Endothelial cell of umbilical vein (primary cell): Measurements from ENCODE around the gene KCNMA1. TPM values are rescaled to one million over a fixed set of nuclear protein-coding genes. Genes with fewer than 3 reads are reported as not detected.
A peak's percentile ranks its signal among the peaks of the same experiment; 100 is the strongest.

Source experiments
- BruUV-seq: library from RNA; stranded (reverse); fragments of 400-500 nt; replicated peaks from 2 replicates; lab custom pipeline; 2021; lab: Mats Ljungman, UMichigan
- CTCF ChIA-PET: fragments of 300-600, 350-600 bp; sonication (Branson Sonifier 250); formaldehyde crosslinking; loops from one replicate; lab custom pipeline; 2021; ENCODE audit warnings: antibody characterized with exemption, inconsistent platforms; lab: Charles Lee
- POLR2A ChIA-PET: fragments of 300-600, 350-600 bp; sonication (Branson Sonifier 250); formaldehyde crosslinking; loops from one replicate; lab custom pipeline; 2021; ENCODE audit warnings: antibody characterized with exemption, inconsistent platforms; lab: Charles Lee
- DNase-seq: peaks from one replicate; pipeline ENCODE4 v3.0.0-alpha.2; 2011; ENCODE audit warnings: low read depth, low spot score
- FAIRE-seq: peaks from 2 replicates; lab custom pipeline; 2011; peaks lifted over from hg19 to GRCh38; lab: Jason Lieb, UNC
- H2AFZ ChIP-seq: 2 replicates; pipeline ENCODE4 v1.6.0; 2012; ENCODE audit warnings: low read depth, low read length, control low read depth, inconsistent platforms
- H3K27ac ChIP-seq: 2 replicates; pipeline ENCODE4 v1.5.1; 2011; ENCODE audit warnings: low read depth, mild to moderate bottlenecking, control low read depth, low read length, moderate library complexity; ENCODE audit not compliant: insufficient read depth
- H3K27me3 ChIP-seq, 2 experiments: 2 replicates each; pipeline versions ENCODE4 v1.6.0 to v1.6.1; 2011; ENCODE audit warnings: low read length in 2 of 2, mixed read lengths in 1 of 2; ENCODE audit not compliant: control insufficient read depth in 2 of 2, insufficient read depth in 2 of 2
- H3K36me3 ChIP-seq, 2 experiments: 2 replicates in 1 of 2; 3 replicates in 1 of 2; pipeline ENCODE4 v1.5.1; 2011; ENCODE audit warnings: low read length in 2 of 2, mild to moderate bottlenecking in 1 of 2, moderate library complexity in 1 of 2; ENCODE audit not compliant: control insufficient read depth in 2 of 2, insufficient read depth in 2 of 2; ENCODE audit errors: extremely low read depth in 1 of 2
- H3K4me1 ChIP-seq: 3 replicates; pipeline ENCODE4 v1.5.1; 2011; ENCODE audit warnings: mild to moderate bottlenecking, low read length; ENCODE audit not compliant: control insufficient read depth, insufficient read depth; ENCODE audit errors: extremely low read depth
- H3K4me2 ChIP-seq: 2 replicates; pipeline ENCODE4 v1.6.1; 2011; ENCODE audit warnings: low read length, control low read depth, mixed read lengths; ENCODE audit not compliant: insufficient read depth
- H3K4me3 ChIP-seq, 3 experiments: fragments of 200-600 bp in 1 of 3; sonication (generic), shearing (Covaris generic) in 1 of 3; replicated peaks in 1 of 3; 2 replicates each; pipeline ENCODE4 v1.5.1; 2011 to 2016; ENCODE audit warnings: control low read depth in 3 of 3, low read length in 3 of 3, mild to moderate bottlenecking in 2 of 3, inconsistent platforms in 1 of 3, low read depth in 1 of 3, moderate library complexity in 1 of 3; ENCODE audit not compliant: insufficient read depth in 1 of 3
- H3K79me2 ChIP-seq: 2 replicates; pipeline ENCODE4 v1.6.0; 2012; ENCODE audit warnings: low read length, inconsistent platforms; ENCODE audit not compliant: control insufficient read depth, insufficient read depth
- H3K9ac ChIP-seq: replicated peaks from 2 replicates; pipeline ENCODE3; 2011; ENCODE audit warnings: low read length, control low read depth; ENCODE audit not compliant: insufficient read depth; ENCODE audit errors: extremely low read depth
- H3K9me1 ChIP-seq: replicated peaks from 3 replicates; pipeline ENCODE4 v1.6.0; 2011; ENCODE audit warnings: mild to moderate bottlenecking, low read length; ENCODE audit not compliant: control insufficient read depth, insufficient read depth; ENCODE audit errors: extremely low read depth
- H3K9me3 ChIP-seq: replicated peaks from 2 replicates; pipeline ENCODE4 v1.5.1; 2012; ENCODE audit warnings: low read length, inconsistent platforms; ENCODE audit not compliant: control insufficient read depth, insufficient read depth
- H4K20me1 ChIP-seq: replicated peaks from 2 replicates; pipeline ENCODE3; 2011; ENCODE audit warnings: mild to moderate bottlenecking, low read length; ENCODE audit not compliant: control insufficient read depth, insufficient read depth; ENCODE audit errors: extremely low read depth
- EZH2 ChIP-seq: IDR thresholded peaks from 2 replicates; pipeline ENCODE4 v1.6.1; 2012; ENCODE audit warnings: borderline replicate concordance, low read depth, mild to moderate bottlenecking, moderate library complexity, low read length, inconsistent platforms; ENCODE audit not compliant: severe bottlenecking
- FOS ChIP-seq: IDR thresholded peaks from 2 replicates; pipeline ENCODE4 v1.6.1; 2011; ENCODE audit warnings: mild to moderate bottlenecking, low read length, moderate library complexity, borderline replicate concordance; ENCODE audit not compliant: insufficient read depth
- GATA2 ChIP-seq: IDR thresholded peaks from 2 replicates; pipeline ENCODE4 v1.7.0; 2011; ENCODE audit warnings: low read depth, mild to moderate bottlenecking, moderate library complexity, mixed read lengths, low read length; ENCODE audit not compliant: insufficient read length, insufficient read depth
- JUN ChIP-seq: IDR thresholded peaks from 2 replicates; pipeline ENCODE4 v1.6.1; 2011; ENCODE audit warnings: borderline replicate concordance, low read depth; ENCODE audit not compliant: insufficient read length, insufficient read depth
- MAX ChIP-seq: IDR thresholded peaks from 2 replicates; pipeline ENCODE4 v1.6.1; 2011; ENCODE audit not compliant: insufficient read depth, insufficient read length
- MYC ChIP-seq: IDR thresholded peaks from one replicate; pipeline ENCODE4 v1.6.1; 2011; ENCODE audit warnings: mild to moderate bottlenecking, low read depth, low read length
- POLR2A ChIP-seq: IDR thresholded peaks from 2 replicates; pipeline ENCODE4 v1.6.1; 2012; ENCODE audit warnings: low read depth, mild to moderate bottlenecking, control low read depth, low read length
- POLR2AphosphoS5 ChIP-seq: IDR thresholded peaks from 2 replicates; pipeline ENCODE4 v1.6.1; 2012; ENCODE audit warnings: low read depth, mild to moderate bottlenecking, control low read depth, low read length, moderate library complexity; ENCODE audit not compliant: insufficient read depth
- dilution Hi-C: fragments of 300-500 bp; cut with MboI; formaldehyde crosslinking; loops from one replicate; pipeline ENCODE4 v1.15.0; 2019; ENCODE audit warnings: low sequenced_read_pairs; ENCODE audit not compliant: extremely low pct_ligation_motif_present
- intact Hi-C: fragments of 100-400 bp; cut with micrococcal nuclease; formaldehyde crosslinking; loops from one replicate; pipeline ENCODE4 v1.10.0; 2022
- polyA plus RNA-seq, 4 experiments: library from polyadenylated mRNA; depleted of rRNA in 3 of 4; stranded (reverse) in 3 of 4; unstranded in 1 of 4; fragments of >200 nt; gene quantifications; 2 replicates each; pipeline versions ENCODE4 v1.2.1 to v1.2.3, GENCODE V29; 2011 to 2012; ENCODE audit warnings: missing spikeins in 1 of 4
- total RNA-seq: library from RNA; stranded (reverse); gene quantifications from 2 replicates; pipeline ENCODE4 v1.2.3, GENCODE V29; 2021
- TF ChIP-seq, protein P1 (sequence below), 2 donors: IDR thresholded peaks; 1 replicate in 1 of 2; 2 replicates in 1 of 2; pipeline ENCODE4 v1.5.1; 2011; ENCODE audit warnings: low read length in 2 of 2, mild to moderate bottlenecking in 2 of 2, moderate library complexity in 2 of 2, control low read depth in 1 of 2, inconsistent platforms in 1 of 2, low read depth in 1 of 2; ENCODE audit not compliant: insufficient read depth in 1 of 2; ENCODE audit errors: extremely low read depth in 1 of 2

Gene KCNMA1
- total and polyA plus RNA-seq, 2 donors (not counting 3 experiments of a cell fraction or from before 2014, with no cell fraction given), result 0.10 to 0.82 TPM

DNA sequence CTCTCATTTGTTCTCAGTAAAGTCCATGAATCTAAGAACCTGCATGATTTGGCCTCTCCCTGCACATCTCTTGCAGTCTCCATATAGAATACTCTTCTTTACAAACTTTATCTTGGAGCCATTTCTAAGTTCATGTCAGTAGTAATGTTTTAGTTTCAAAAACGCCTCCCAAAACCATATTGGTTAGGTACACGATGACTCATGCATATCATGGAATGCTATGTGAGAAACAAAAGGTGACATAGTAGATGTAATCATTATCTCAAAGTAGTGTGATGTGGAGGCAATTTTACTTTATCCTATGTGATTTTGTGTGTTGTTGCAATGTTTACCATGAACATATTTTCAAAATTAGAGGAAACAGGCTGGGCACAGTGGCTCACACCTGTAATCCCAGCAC is 520.7 kb downstream of the KCNMA1 start:
- Histone ChIP-seq H3K27ac (no peak overlapping the region), H3K4me3 (no peak overlapping the region), H3K79me2 (no peaks in the 10 kb centered on the region), H3K36me3 (no peaks in the 10 kb centered on the region), H3K9me3 (no peaks in the 10 kb centered on the region), H3K9me1 (no peaks in the 10 kb centered on the region), H3K4me2 (no peak overlapping the region), H3K27me3 (no peaks in the 10 kb centered on the region), H4K20me1 (no peaks in the 10 kb centered on the region), H3K9ac (no peak overlapping the region), H2AFZ (no peak overlapping the region), H3K4me1 (peaks cover 6% of the 10 kb centered on the region)
- intact Hi-C loops, result no loop called here
- TF ChIP-seq MAX (no peak), JUN (peak; percentile 16)
- DNase-seq (no peak), FAIRE-seq (no peak)
- dilution Hi-C loops, result no loop called here
- ChIA-PET CTCF (no interaction called here), POLR2A (no interaction called here)
- BruUV-seq, result no TSS peak

GRCh38 chr10:77114181-77114821 is 523.3 kb downstream of the KCNMA1 start:
- intact Hi-C loops, result loop anchor here (5.0 kb wide), 3 partner anchors 127 to 1717 kb away; no protein-coding TSS in a partner anchor
- CTCF ChIA-PET, result interaction anchor here (0.8 to 1.1 kb wide), 2 partner anchors 12 to 597 kb away, joined by 3 to 4 read pairs; no protein-coding TSS in a partner anchor

More at GRCh38 chr10:77114181-77114821, 523.3 kb downstream of the KCNMA1 start:
- H3K27me3 ChIP-seq, result no peaks in the 10 kb centered on the region
- dilution Hi-C loops, result no loop called here
- H3K4me2 ChIP-seq, result no peak overlapping the region
- no peaks in the 10 kb centered on the region for H3K79me2 ChIP-seq
- no peak overlapping the region for H2AFZ ChIP-seq
- no peaks in the 10 kb centered on the region for H4K20me1 ChIP-seq
- no TSS peak for BruUV-seq
- POLR2A ChIA-PET, result no interaction called here
- no peaks in the 10 kb centered on the region for H3K9me1 ChIP-seq
- H3K9me3 ChIP-seq, result no peaks in the 10 kb centered on the region
- H3K4me1 ChIP-seq, result peaks cover 6% of the 10 kb centered on the region
- no peak overlapping the region for H3K4me3 ChIP-seq
- TF ChIP-seq POLR2AphosphoS5 (no peak), EZH2 (no peak), FOS (no peak), MAX (no peak), MYC (no peak), GATA2 (no peak), POLR2A (no peak), JUN (no peak)
- TF ChIP-seq, protein P1, sequence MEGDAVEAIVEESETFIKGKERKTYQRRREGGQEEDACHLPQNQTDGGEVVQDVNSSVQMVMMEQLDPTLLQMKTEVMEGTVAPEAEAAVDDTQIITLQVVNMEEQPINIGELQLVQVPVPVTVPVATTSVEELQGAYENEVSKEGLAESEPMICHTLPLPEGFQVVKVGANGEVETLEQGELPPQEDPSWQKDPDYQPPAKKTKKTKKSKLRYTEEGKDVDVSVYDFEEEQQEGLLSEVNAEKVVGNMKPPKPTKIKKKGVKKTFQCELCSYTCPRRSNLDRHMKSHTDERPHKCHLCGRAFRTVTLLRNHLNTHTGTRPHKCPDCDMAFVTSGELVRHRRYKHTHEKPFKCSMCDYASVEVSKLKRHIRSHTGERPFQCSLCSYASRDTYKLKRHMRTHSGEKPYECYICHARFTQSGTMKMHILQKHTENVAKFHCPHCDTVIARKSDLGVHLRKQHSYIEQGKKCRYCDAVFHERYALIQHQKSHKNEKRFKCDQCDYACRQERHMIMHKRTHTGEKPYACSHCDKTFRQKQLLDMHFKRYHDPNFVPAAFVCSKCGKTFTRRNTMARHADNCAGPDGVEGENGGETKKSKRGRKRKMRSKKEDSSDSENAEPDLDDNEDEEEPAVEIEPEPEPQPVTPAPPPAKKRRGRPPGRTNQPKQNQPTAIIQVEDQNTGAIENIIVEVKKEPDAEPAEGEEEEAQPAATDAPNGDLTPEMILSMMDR (IDR thresholded peaks at IDR 0.05; ENCODE audit: extremely low read depth in 1 of 2, insufficient read depth in 1 of 2, low read depth in 1 of 2, low read length in 2 of 2), result no peak
- no peaks in the 10 kb centered on the region for H3K36me3 ChIP-seq
- FAIRE-seq (no peak), DNase-seq (no peak)
- H3K27ac ChIP-seq, result no peak overlapping the region
- H3K9ac ChIP-seq, result no peak overlapping the region
